Measurements from ENCODE around the gene HS3ST6.
"Not testable (repeated sequence)": the region's sequence is repeated elsewhere in the genome, so short reads cannot be mapped to it uniquely, and the experiment has no call there.

The HS3ST6 gene

DNA sequence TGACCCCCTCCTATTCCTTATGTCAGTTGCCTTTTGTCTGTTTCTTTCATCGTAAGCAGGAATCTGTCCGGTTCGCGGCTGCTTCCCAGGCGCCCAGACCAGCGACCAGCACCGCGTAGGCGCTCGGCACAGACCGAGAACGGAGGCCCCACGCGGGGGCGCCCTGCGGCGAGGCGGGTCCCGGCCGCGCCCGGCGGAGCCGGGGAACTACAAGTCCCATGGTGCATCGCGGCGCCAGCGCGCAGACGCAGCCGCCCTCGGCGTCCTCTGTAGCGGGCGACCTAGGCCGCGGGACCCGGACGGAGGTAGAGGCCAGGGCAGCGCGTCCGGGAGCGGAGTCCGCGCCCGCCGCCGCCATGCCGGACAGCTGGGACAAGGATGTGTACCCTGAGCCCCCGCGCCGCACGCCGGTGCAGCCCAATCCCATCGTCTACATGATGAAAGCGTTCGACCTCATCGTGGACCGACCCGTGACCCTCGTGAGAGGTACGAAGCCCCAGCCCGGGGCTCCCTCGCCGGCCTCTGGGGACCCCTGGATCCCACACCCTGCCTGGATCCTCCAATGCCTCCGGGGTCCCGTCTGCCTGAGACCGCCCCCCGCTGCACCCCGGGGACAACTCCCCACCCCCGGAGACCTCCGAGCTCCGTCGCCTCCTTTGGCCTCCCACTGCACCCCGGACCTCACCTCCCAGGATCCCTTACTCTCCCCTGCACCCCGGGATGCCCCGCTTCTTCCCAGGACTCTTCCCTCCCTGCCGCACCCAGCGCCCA lies 41.2 kb upstream of the HS3ST6 start, which contains the start of gene NDUFB10:
Gene NDUFB10, plus strand, starts transcription at position 270 of the 771 bp plus-strand sequence. Its CDS starts 87 bp downstream, at position 357.
- H3K4me3 ChIP-seq (ENCODE audit: extremely low read depth, insufficient read depth, low read length, poor library complexity, severe bottlenecking) = peak within 1 kb of the TSS; percentile 90
- WGBS, 2 experiments (ENCODE audit: insufficient coverage in 2 of 2) = 0% methylated on average over 67 to 70 of the region's 79 CpGs
- H3K9me3 ChIP-seq (ENCODE audit: control insufficient read depth, low read length) = no peaks in the 10 kb centered on the region
- H3K4me1 ChIP-seq (ENCODE audit: control insufficient read depth, insufficient read depth, low read length, poor library complexity, severe bottlenecking) = peaks cover 24% of the 10 kb centered on the region
- H3K27ac ChIP-seq (ENCODE audit: low read depth, low read length, severe bottlenecking) = peak within 1 kb of the TSS; percentile 18
- H3K36me3 ChIP-seq (ENCODE audit: control insufficient read depth, insufficient read depth, low read length) = peaks cover 28% of the 10 kb centered on the region

DNA sequence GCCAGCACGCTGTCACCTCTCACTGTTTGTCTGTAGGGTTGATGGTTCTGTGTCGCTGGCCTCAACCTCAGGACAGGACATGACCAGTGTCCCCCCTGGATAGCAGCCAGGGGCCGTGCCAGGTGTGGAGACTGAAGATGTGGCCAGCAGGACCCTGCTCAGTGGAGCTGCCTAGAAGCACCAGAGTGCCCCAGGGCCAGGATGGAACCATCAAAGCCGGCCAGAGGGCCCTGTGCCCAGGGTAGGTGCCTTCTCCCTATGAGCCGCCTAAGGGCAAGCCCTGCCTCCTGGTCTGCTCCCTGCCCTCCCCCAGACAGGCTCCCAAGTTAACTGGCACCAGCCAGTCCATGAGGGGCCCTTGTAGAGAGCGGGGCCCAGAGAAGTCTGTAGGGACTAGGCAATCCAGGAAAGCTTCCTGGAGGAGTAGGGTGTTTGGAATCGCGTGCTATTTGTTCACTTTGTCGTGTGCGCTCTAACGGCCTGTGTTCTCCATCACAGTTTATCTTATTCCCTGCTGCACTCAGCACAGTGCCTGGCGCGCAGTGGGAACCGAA lies 40.6 kb upstream of the HS3ST6 start:
- H3K9me3 ChIP-seq (ENCODE audit: control insufficient read depth, low read length) = no peaks in the 10 kb centered on the region
- H3K4me3 ChIP-seq (ENCODE audit: extremely low read depth, insufficient read depth, low read length, poor library complexity, severe bottlenecking) = peak overlapping the region; percentile 90
- peaks cover 24% of the 10 kb centered on the region for H3K4me1 ChIP-seq (ENCODE audit: control insufficient read depth, insufficient read depth, low read length, poor library complexity, severe bottlenecking)
- peaks cover 25% of the 10 kb centered on the region for H3K36me3 ChIP-seq (ENCODE audit: control insufficient read depth, insufficient read depth, low read length)
- 61 to 63% methylated on average over 9 to 14 of the region's 14 CpGs for WGBS, 2 experiments (ENCODE audit: insufficient coverage in 2 of 2)
- no peak overlapping the region for H3K27ac ChIP-seq (ENCODE audit: low read depth, low read length, severe bottlenecking)

- not testable (repeated sequence) for H3K9me3 ChIP-seq (ENCODE audit: control insufficient read depth, low read length); H3K27ac ChIP-seq (ENCODE audit: low read depth, low read length, severe bottlenecking); H3K4me3 ChIP-seq (ENCODE audit: extremely low read depth, insufficient read depth, low read length, poor library complexity, severe bottlenecking)
- H3K4me1 ChIP-seq (ENCODE audit: control insufficient read depth, insufficient read depth, low read length, poor library complexity, severe bottlenecking) = peaks cover 18% of the 10 kb centered on the region
- 97 to 98% methylated on average over 12 to 30 of the region's 30 CpGs for WGBS, 2 experiments (ENCODE audit: insufficient coverage in 2 of 2)
- H3K36me3 ChIP-seq (ENCODE audit: control insufficient read depth, insufficient read depth, low read length) = peaks cover 18% of the 10 kb centered on the region
Measured at GRCh38 chr16:1958143-1958491, 39.9 kb upstream of the HS3ST6 start.

GRCh38 chr16:1957434-1958142 lies 39.4 kb upstream of the HS3ST6 start:
- H3K9me3 ChIP-seq (ENCODE audit: control insufficient read depth, low read length); H3K4me3 ChIP-seq (ENCODE audit: extremely low read depth, insufficient read depth, low read length, poor library complexity, severe bottlenecking); H3K27ac ChIP-seq (ENCODE audit: low read depth, low read length, severe bottlenecking): not testable (repeated sequence)
- H3K36me3 ChIP-seq (ENCODE audit: control insufficient read depth, insufficient read depth, low read length) = peaks cover 13% of the 10 kb centered on the region
- WGBS, 2 experiments (ENCODE audit: insufficient coverage in 2 of 2) = 93 to 96% methylated on average over 17 to 19 of the region's 22 CpGs
- H3K4me1 ChIP-seq (ENCODE audit: control insufficient read depth, insufficient read depth, low read length, poor library complexity, severe bottlenecking) = peaks cover 13% of the 10 kb centered on the region

GRCh38 chr16:1953734-1954133 lies 35.5 kb upstream of the HS3ST6 start:
- Histone ChIP-seq H3K36me3 (ENCODE audit: control insufficient read depth, insufficient read depth, low read length) (no peaks in the 10 kb centered on the region), H3K4me3 (ENCODE audit: extremely low read depth, insufficient read depth, low read length, poor library complexity, severe bottlenecking) (no peak overlapping the region), H3K4me1 (ENCODE audit: control insufficient read depth, insufficient read depth, low read length, poor library complexity, severe bottlenecking) (no peaks in the 10 kb centered on the region), H3K9me3 (ENCODE audit: control insufficient read depth, low read length) (no peaks in the 10 kb centered on the region), H3K27ac (ENCODE audit: low read depth, low read length, severe bottlenecking) (no peak overlapping the region)
- WGBS, 2 experiments (ENCODE audit: insufficient coverage in 2 of 2) = 91 to 94% methylated on average over 21 to 22 of the region's 22 CpGs

GRCh38 chr16:1950559-1950958 lies 32.3 kb upstream of the HS3ST6 start:
- H3K4me3 ChIP-seq (ENCODE audit: extremely low read depth, insufficient read depth, low read length, poor library complexity, severe bottlenecking) = no peak overlapping the region
- H3K4me1 ChIP-seq (ENCODE audit: control insufficient read depth, insufficient read depth, low read length, poor library complexity, severe bottlenecking) = no peaks in the 10 kb centered on the region
- no peaks in the 10 kb centered on the region for H3K9me3 ChIP-seq (ENCODE audit: control insufficient read depth, low read length)
- H3K36me3 ChIP-seq (ENCODE audit: control insufficient read depth, insufficient read depth, low read length) = no peaks in the 10 kb centered on the region
- H3K27ac ChIP-seq (ENCODE audit: low read depth, low read length, severe bottlenecking) = no peak overlapping the region
- WGBS, 2 experiments (ENCODE audit: insufficient coverage in 2 of 2) = 93% methylated on average over 17 to 19 of the region's 19 CpGs

- WGBS, 2 experiments (ENCODE audit: insufficient coverage in 2 of 2) = 81 to 89% methylated on average over 4 of the region's 7 CpGs
- no peak overlapping the region for H3K27ac ChIP-seq (ENCODE audit: low read depth, low read length, severe bottlenecking)
- no peaks in the 10 kb centered on the region for H3K9me3 ChIP-seq (ENCODE audit: control insufficient read depth, low read length)
- H3K4me1 ChIP-seq (ENCODE audit: control insufficient read depth, insufficient read depth, low read length, poor library complexity, severe bottlenecking) = no peaks in the 10 kb centered on the region
- no peaks in the 10 kb centered on the region for H3K36me3 ChIP-seq (ENCODE audit: control insufficient read depth, insufficient read depth, low read length)
- no peak overlapping the region for H3K4me3 ChIP-seq (ENCODE audit: extremely low read depth, insufficient read depth, low read length, poor library complexity, severe bottlenecking)
Measured at GRCh38 chr16:1950047-1950446, 31.8 kb upstream of the HS3ST6 start.

- 97 to 100% methylated on average over 3 to 8 of the region's 11 CpGs for whole genome bisulfite sequencing, 2 experiments (ENCODE audit: insufficient coverage in 2 of 2)
Measured at GRCh38 chr16:1949507-1949906, 31.3 kb upstream of the HS3ST6 start.

GRCh38 chr16:1947369-1947670 lies 29.1 kb upstream of the HS3ST6 start:
- H3K36me3 ChIP-seq (ENCODE audit: control insufficient read depth, insufficient read depth, low read length) = no peaks in the 10 kb centered on the region
- 91 to 93% methylated on average over 7 to 9 of the region's 9 CpGs for WGBS, 2 experiments (ENCODE audit: insufficient coverage in 2 of 2)
- H3K4me3 ChIP-seq (ENCODE audit: extremely low read depth, insufficient read depth, low read length, poor library complexity, severe bottlenecking) = no peak overlapping the region
- no peak overlapping the region for H3K27ac ChIP-seq (ENCODE audit: low read depth, low read length, severe bottlenecking)
- peaks cover under 1% of the 10 kb centered on the region for H3K4me1 ChIP-seq (ENCODE audit: control insufficient read depth, insufficient read depth, low read length, poor library complexity, severe bottlenecking)
- no peaks in the 10 kb centered on the region for H3K9me3 ChIP-seq (ENCODE audit: control insufficient read depth, low read length)

More at GRCh38 chr16:1949507-1949906, 31.3 kb upstream of the HS3ST6 start:
- H3K4me1 ChIP-seq (ENCODE audit: control insufficient read depth, insufficient read depth, low read length, poor library complexity, severe bottlenecking) = no peaks in the 10 kb centered on the region
- H3K4me3 ChIP-seq (ENCODE audit: extremely low read depth, insufficient read depth, low read length, poor library complexity, severe bottlenecking) = no peak overlapping the region
- no peaks in the 10 kb centered on the region for H3K9me3 ChIP-seq (ENCODE audit: control insufficient read depth, low read length)
- no peak overlapping the region for H3K27ac ChIP-seq (ENCODE audit: low read depth, low read length, severe bottlenecking)
- H3K36me3 ChIP-seq (ENCODE audit: control insufficient read depth, insufficient read depth, low read length) = no peaks in the 10 kb centered on the region

- no peak overlapping the region for H3K27ac ChIP-seq (ENCODE audit: low read depth, low read length, severe bottlenecking)
- no peak overlapping the region for H3K4me3 ChIP-seq (ENCODE audit: extremely low read depth, insufficient read depth, low read length, poor library complexity, severe bottlenecking)
- no peaks in the 10 kb centered on the region for H3K36me3 ChIP-seq (ENCODE audit: control insufficient read depth, insufficient read depth, low read length)
- H3K9me3 ChIP-seq (ENCODE audit: control insufficient read depth, low read length) = no peaks in the 10 kb centered on the region
- peaks cover 4% of the 10 kb centered on the region for H3K4me1 ChIP-seq (ENCODE audit: control insufficient read depth, insufficient read depth, low read length, poor library complexity, severe bottlenecking)
- WGBS, 2 experiments (ENCODE audit: insufficient coverage in 2 of 2) = 90 to 92% methylated on average over 34 to 35 of the region's 38 CpGs
Measured at GRCh38 chr16:1946495-1947368, 28.5 kb upstream of the HS3ST6 start.
